DMS53 treated with DMSO at 0.1 percent for 48 hours (cell line): ENCODE measurements around the gene SYT17.

Experiments used
- DNase-seq: peaks from one replicate; lab custom pipeline; 2025; ENCODE audit not compliant: unreplicated experiment; lab: John Stamatoyannopoulos, UW

The SYT17 gene

DNA sequence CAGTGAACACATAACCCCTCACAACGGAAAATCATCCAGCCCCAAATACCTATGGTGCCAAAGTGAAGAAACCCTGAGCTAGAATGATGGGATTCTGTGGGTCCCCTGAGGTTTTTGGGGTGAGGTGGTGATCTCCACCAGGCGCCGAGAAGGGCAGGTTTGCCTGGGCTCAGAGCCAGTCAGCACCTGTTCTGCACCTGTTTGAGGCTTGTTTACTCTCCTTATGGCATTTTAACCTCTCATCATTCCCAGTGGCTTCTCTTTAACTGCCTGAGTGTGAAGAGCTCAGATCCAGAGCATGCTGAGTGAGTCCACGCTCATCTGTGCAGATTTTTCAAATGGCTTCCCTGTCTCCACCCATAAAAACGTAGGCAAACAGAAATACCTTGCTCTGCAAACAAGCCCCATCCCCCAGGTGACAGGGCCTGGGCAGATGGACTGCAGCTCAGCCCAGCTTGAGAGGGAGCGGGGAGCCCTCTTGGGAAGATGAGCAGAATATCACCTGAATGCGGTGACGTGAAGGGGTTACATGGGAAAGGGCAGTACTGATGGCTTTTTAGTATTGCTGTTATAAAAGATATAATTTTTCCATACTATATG lies 77.4 kb downstream of the SYT17 start:
- peak; percentile 88 for DNase-seq

GRCh38 chr16:19252904-19253303 lies 84.9 kb downstream of the SYT17 start:
- no peak for DNase-seq

- DNase-seq, result no peak
Observed at GRCh38 chr16:19254611-19255010, 86.6 kb downstream of the SYT17 start.

GRCh38 chr16:19264123-19264673 lies 96.2 kb downstream of the SYT17 start:
- DNase-seq, result no peak

DNA sequence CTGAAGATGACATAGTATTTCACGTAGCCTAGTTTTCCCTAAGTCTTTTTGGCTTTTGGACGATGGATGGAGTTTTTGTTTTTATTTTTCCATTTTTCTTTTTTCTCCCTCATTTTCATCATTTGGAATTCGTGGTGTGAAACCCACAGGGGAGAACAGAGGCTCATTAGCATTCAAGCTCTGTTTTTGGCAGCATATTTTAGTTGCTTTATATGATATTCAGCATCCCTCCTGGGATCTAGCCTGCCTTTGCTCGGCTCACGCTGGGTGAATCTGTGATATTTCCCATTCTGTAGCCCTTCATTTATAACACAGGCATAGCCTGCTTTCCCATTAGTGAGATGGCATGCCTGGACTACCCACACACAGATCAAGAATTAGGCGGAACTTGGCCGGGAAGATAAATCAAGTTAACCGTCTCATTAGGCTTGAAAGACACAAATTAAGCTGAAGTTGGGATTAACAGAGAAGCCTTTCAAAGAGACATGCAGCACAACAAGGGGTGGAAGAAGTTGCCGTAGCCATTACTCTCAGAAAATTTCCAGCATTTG lies 97.4 kb downstream of the SYT17 start:
- no peak for DNase-seq

DNA sequence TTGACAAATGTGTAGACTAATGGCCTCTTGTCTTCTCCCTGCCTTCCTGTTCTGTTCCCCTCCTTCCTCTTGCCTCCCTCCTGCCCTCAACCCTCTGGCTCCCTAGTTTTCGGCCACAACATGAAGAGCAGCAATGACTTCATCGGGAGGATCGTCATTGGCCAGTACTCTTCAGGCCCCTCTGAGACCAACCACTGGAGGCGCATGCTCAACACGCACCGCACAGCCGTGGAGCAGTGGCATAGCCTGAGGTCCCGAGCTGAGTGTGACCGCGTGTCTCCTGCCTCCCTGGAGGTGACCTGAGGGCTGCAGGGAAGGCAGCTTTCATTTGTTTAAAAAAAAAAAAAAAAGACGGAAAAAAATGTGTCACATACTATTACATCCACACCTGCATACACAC lies 98.7 kb downstream of the SYT17 start:
- no peak for DNase-seq

- no peak for DNase-seq
Observed at GRCh38 chr16:19269098-19269497, 101.1 kb downstream of the SYT17 start.

GRCh38 chr16:19274165-19274797 lies 106.2 kb downstream of the SYT17 start:
- no peak for DNase-seq

- DNase-seq, result no peak
Observed at GRCh38 chr16:19278403-19278802, 110.4 kb downstream of the SYT17 start.

DNA sequence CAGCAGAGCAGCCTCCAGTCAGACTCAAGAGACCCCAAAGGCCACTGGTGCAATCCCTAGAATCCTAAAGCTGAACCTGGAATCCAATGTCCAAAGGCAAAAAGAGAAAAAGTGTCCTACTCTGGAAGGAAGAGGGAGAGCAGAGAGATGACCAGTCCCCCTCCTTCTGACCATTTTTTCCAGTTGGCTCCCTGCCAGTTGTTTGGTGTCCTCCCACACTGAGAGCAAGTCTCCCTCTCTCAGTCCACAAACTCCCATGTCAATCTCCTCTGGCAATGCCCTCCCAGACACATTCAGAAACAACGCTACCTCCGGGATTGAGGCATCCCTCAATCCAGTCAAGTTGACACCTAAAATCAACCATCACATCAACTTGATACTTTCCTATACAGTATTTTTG lies 113.2 kb downstream of the SYT17 start:
- no peak for DNase-seq

GRCh38 chr16:19282101-19282500 lies 114.1 kb downstream of the SYT17 start:
- no peak for DNase-seq

GRCh38 chr16:19283637-19284036 lies 115.6 kb downstream of the SYT17 start:
- no peak for DNase-seq

DNA sequence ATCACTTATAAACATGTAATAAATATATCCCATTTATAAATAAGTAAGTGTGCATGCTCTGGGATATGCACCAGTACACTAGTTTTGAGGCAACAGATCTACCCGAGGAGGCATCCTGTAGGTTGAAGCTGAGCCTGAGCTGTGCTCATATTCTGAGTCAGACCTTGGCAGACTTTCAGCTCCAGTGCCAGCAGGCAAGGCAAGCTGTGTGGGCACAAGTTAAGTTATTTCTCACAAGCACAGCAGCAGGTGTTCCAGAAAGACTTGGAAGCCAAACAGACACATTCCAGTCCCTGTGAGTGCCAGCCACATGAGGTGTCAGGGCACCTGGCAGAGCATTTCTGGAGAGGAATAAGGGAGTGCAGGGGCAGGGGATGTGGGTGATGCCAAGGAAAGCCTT lies 116.2 kb downstream of the SYT17 start:
- DNase-seq, result peak; percentile 32

DNA sequence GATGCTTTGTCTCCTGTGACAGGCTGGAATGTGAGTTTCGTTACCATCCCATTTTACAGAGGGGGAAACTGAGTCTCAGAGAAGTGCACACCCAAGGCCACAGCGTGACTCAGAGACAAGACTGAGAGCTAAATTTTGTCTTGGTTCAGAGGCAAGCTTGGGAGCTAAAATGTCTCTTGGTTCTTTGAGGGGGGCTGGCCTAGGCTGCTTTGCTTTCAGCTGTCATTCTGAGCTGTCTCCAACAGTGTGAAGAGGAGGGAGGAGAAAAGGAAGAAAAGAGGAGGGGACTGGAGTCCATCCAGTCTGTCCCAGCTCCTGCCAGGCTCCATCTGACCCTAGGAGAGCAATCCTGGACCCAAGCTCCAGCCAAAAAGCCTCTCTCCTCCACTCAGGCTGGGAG lies 117.4 kb downstream of the SYT17 start, which contains the start of gene CLEC19A:
CLEC19A (plus strand) TSS at position 301 of the 400 bp plus-strand sequence. CDS start 121 bp downstream, outside the sequence.
- DNase-seq, result no peak

GRCh38 chr16:19286827-19287226 lies 118.8 kb downstream of the SYT17 start:
- DNase-seq, result no peak

DNA sequence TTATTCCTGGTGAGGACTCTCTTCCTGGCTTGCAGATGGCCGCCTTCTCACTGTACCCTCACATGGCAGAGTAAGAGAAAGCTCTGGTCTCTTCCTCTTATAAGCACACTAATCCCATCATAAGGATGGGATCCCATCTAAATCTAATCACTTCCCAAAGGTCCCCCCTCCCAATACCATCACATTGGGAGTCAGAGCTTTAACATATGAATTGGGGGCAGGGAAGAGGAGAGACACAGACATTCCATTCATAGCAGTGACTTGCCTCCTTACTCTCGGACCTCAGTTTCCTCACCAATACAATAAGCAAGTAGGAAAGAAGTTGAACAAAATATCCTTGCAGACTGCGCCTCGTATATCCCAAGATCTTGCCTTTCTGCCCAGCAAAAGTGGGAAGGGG lies 119.2 kb downstream of the SYT17 start:
- DNase-seq, result no peak

GRCh38 chr16:19288872-19289799 lies 121.1 kb downstream of the SYT17 start:
- no peak for DNase-seq

GRCh38 chr16:19289811-19290485 lies 121.9 kb downstream of the SYT17 start:
- DNase-seq, result no peak

DNA sequence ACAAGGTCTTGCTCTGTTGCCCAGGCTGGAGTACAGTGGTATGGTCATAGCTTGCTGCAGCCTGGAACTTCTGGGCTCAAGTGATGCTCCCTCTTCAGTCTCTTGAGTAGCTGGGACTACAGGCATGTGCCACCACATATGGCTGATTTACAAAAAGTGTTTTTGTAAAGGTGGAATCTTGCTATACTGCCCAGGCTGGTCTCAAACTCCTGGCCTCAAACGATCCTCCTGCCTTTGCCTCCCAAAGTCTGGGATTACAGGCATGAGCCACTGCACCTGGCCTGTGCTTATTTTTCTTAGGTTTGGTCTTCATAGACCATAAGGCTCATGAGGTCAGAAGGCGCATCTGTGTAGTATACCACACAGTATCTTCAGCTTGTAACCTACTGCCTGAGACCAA lies 122.8 kb downstream of the SYT17 start:
- DNase-seq, result no peak

- no peak for DNase-seq
Observed at GRCh38 chr16:19291475-19291874, 123.4 kb downstream of the SYT17 start.

GRCh38 chr16:19292186-19292585 lies 124.1 kb downstream of the SYT17 start:
- no peak for DNase-seq
